ENCODE data around the gene NRXN3.

NRXN3 gene

GRCh38 chr14:78598046-78598920 lies 428.1 kb downstream of the NRXN3 start:
- DNase-seq, result no peak

GRCh38 chr14:78605025-78605762 lies 435.0 kb downstream of the NRXN3 start:
- DNase-seq, result no peak

GRCh38 chr14:78605897-78606500 lies 435.8 kb downstream of the NRXN3 start:
- DNase-seq, result no peak

- no peak for DNase-seq
Observed at GRCh38 chr14:78608998-78609787, 439.0 kb downstream of the NRXN3 start.

- DNase-seq, result no peak
Observed at GRCh38 chr14:78610994-78611393, 440.8 kb downstream of the NRXN3 start.

- DNase-seq, result no peak
Observed at GRCh38 chr14:78611796-78612571, 441.8 kb downstream of the NRXN3 start.

- DNase-seq, result no peak
Observed at GRCh38 chr14:78612666-78613065, 442.5 kb downstream of the NRXN3 start.

- DNase-seq, result no peak
Observed at GRCh38 chr14:78614593-78614992, 444.4 kb downstream of the NRXN3 start.

- DNase-seq, result no peak
Observed at GRCh38 chr14:78617735-78618134, 447.6 kb downstream of the NRXN3 start.

GRCh38 chr14:78618368-78618767 lies 448.2 kb downstream of the NRXN3 start:
- no peak for DNase-seq

- no peak for DNase-seq
Observed at GRCh38 chr14:78627114-78627513, 456.9 kb downstream of the NRXN3 start.

GRCh38 chr14:78631551-78631950 lies 461.4 kb downstream of the NRXN3 start:
- DNase-seq, result no peak

- no peak for DNase-seq
Observed at GRCh38 chr14:78633752-78634151, 463.6 kb downstream of the NRXN3 start.

GRCh38 chr14:78637489-78637888 lies 467.3 kb downstream of the NRXN3 start:
- DNase-seq, result no peak

GRCh38 chr14:78637908-78638475 lies 467.8 kb downstream of the NRXN3 start:
- no peak for DNase-seq

GRCh38 chr14:78638926-78639325 lies 468.8 kb downstream of the NRXN3 start:
- no peak for DNase-seq

GRCh38 chr14:78644824-78645559 lies 474.8 kb downstream of the NRXN3 start:
- no peak for DNase-seq

GRCh38 chr14:78652727-78653126 lies 482.6 kb downstream of the NRXN3 start:
- no peak for DNase-seq

GRCh38 chr14:78653173-78653572 lies 483.0 kb downstream of the NRXN3 start:
- DNase-seq, result no peak

- DNase-seq, result no peak
Observed at GRCh38 chr14:78657451-78657850, 487.3 kb downstream of the NRXN3 start.

- no peak for DNase-seq
Observed at GRCh38 chr14:78664841-78665240, 494.7 kb downstream of the NRXN3 start.

Measured in NCI-H1436 treated with DMSO at 0.1 percent for 48 hours (cell line).